ENCODE data around the gene DGKB.

The DGKB gene

DNA sequence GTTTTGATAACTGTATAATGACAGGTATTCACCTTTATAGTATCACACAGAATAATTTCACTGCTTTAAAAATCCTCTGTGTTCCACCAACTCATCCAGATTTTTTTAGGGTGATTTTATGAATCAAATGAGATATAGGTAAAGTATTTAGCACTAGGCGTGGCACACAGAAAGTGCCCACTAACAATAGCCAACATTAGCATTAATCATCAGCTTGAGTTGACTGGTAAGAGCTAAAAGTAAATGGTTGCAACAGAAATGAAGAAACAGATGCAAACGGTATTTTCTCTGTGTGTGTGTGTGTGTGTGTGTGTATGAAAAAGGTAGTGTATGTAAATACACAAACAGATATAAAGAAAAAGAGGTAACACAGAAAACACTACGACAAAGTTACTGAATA, 534.3 kb downstream of the DGKB start:
- no peak overlapping the region for H3K4me3 ChIP-seq (ENCODE audit: low read depth in 1 of 2, low read length in 1 of 2)
- TF ChIP-seq, protein P1, sequence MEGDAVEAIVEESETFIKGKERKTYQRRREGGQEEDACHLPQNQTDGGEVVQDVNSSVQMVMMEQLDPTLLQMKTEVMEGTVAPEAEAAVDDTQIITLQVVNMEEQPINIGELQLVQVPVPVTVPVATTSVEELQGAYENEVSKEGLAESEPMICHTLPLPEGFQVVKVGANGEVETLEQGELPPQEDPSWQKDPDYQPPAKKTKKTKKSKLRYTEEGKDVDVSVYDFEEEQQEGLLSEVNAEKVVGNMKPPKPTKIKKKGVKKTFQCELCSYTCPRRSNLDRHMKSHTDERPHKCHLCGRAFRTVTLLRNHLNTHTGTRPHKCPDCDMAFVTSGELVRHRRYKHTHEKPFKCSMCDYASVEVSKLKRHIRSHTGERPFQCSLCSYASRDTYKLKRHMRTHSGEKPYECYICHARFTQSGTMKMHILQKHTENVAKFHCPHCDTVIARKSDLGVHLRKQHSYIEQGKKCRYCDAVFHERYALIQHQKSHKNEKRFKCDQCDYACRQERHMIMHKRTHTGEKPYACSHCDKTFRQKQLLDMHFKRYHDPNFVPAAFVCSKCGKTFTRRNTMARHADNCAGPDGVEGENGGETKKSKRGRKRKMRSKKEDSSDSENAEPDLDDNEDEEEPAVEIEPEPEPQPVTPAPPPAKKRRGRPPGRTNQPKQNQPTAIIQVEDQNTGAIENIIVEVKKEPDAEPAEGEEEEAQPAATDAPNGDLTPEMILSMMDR (IDR thresholded peaks at IDR 0.05) = no peak
- H3K36me3 ChIP-seq = no peaks in the 10 kb centered on the region
- H3K4me1 ChIP-seq (ENCODE audit: control insufficient read depth in 1 of 2, insufficient read depth in 1 of 2, low read depth in 1 of 2, low read length in 1 of 2) = no peaks in the 10 kb centered on the region
- no peak overlapping the region for H3K27ac ChIP-seq
- H3K9me3 ChIP-seq = no peaks in the 10 kb centered on the region
- no peaks in the 10 kb centered on the region for H3K27me3 ChIP-seq

DNA sequence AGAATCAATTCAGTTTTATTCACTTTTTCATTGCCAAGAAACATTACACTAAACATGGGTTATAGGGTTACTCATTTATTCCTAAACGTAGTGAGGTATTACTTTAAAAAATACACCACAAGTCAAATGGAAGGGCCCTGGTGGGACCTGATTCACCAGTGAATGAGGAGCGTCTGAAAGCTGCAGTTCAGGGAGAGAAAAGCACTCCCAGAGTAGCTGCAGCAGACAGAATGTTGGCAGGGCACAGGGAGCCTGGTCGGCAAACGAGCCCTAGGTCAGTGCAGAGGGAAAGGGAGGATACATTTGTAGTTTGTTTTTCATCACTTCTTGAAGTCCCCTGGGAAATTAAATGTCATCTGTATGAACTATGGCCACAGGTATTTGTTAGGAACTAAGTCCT, 551.4 kb downstream of the DGKB start:
- Histone ChIP-seq H3K27ac (no peak overlapping the region), H3K4me3 (ENCODE audit: low read depth in 1 of 2, low read length in 1 of 2) (no peak overlapping the region), H3K4me1 (ENCODE audit: control insufficient read depth in 1 of 2, insufficient read depth in 1 of 2, low read depth in 1 of 2, low read length in 1 of 2) (no peaks in the 10 kb centered on the region), H3K36me3 (no peaks in the 10 kb centered on the region), H3K9me3 (no peaks in the 10 kb centered on the region), H3K27me3 (no peaks in the 10 kb centered on the region)
- TF ChIP-seq, protein P1 (IDR thresholded peaks at IDR 0.05) = no peak

DNA sequence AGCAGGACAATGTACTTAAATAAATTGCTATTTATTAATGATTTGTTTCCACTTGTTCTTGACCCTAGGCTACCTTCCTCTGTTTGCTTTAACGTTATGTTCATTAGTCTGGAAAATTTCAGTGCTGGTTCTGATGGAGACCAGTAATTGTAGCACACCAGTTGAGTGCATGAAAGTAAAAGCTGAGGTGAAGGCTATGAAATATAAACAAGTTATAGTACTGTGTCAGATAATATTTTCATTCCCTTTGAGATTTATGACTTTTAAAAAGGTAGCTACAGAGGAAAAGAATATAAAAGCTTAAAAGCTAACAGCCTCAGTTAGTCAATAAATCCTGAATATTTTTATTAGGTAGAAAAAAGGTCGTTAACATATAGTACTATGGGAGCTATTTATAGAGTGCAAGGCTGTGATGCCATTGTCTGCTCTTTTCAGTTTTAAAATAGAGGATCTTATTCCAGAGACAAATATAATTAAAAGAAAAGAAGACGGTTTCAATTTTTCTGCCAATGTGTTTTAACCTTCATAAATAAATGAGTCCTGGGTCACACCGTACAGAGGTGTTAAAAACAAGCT, 561.3 kb downstream of the DGKB start:
- no peaks in the 10 kb centered on the region for H3K9me3 ChIP-seq
- no peaks in the 10 kb centered on the region for H3K36me3 ChIP-seq
- H3K4me1 ChIP-seq (ENCODE audit: control insufficient read depth in 1 of 2, insufficient read depth in 1 of 2, low read depth in 1 of 2, low read length in 1 of 2) = no peaks in the 10 kb centered on the region
- TF ChIP-seq, protein P1 (IDR thresholded peaks at IDR 0.05) = no peak
- no peak overlapping the region for H3K27ac ChIP-seq
- H3K4me3 ChIP-seq (ENCODE audit: low read depth in 1 of 2, low read length in 1 of 2) = no peak overlapping the region
- no peaks in the 10 kb centered on the region for H3K27me3 ChIP-seq

DNA sequence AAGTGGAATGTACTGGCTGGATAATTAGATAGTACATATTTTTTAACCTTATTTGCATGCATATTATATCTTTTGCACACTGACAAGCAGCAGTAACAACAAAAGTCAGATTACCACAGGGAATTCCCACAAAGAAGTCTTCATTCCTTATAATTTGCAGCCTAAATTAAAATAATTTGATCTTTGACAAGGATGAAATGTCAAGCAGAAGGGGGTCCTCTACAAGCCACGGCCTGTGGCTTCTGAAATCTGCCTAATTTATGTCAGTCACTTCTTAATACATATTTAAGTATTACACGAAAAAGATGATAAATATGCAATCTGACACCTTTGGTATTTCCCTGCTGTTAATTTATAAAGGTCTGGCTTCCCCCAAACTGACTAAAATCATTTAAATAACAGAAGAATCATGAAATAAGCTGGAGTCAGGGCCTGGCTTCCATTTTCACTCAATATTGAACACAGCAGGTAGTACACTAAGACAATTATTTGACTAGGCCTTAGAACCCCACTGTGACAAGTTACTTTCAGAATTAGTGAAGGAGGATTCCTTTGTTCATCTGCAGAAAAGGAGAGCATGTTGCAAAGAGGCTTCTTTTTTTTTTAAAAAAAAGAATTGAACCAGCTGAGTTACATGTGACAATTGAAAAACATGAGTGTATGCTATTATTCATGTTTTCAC, 562.0 kb downstream of the DGKB start:
- H3K27me3 ChIP-seq = no peaks in the 10 kb centered on the region
- no peak overlapping the region for H3K4me3 ChIP-seq (ENCODE audit: low read depth in 1 of 2, low read length in 1 of 2)
- no peaks in the 10 kb centered on the region for H3K36me3 ChIP-seq
- TF ChIP-seq, protein P1 (IDR thresholded peaks at IDR 0.05) = no peak
- no peaks in the 10 kb centered on the region for H3K4me1 ChIP-seq (ENCODE audit: control insufficient read depth in 1 of 2, insufficient read depth in 1 of 2, low read depth in 1 of 2, low read length in 1 of 2)
- H3K9me3 ChIP-seq = no peaks in the 10 kb centered on the region
- no peak overlapping the region for H3K27ac ChIP-seq

DNA sequence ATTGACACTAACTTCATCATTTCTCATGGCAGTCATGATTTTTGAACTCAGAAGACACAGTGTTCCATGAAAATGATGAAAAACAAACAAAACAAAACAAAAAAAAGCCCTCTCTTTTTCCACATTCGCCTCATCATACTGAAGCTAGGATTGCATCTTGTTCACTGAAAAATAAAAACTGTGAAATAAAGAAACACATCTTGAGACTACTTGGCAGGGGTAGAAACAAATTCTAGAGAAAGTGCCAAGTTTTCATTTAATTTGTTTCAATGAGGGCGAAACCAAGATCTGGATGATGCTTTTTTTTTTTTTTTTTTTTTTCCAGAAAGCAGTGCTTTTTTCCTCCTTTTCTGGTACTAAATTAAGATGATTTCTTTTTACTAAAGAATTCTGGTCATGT, 562.7 kb downstream of the DGKB start:
- TF ChIP-seq, protein P1 (IDR thresholded peaks at IDR 0.05) = no peak
- no peak overlapping the region for H3K27ac ChIP-seq
- no peaks in the 10 kb centered on the region for H3K36me3 ChIP-seq
- no peaks in the 10 kb centered on the region for H3K4me1 ChIP-seq (ENCODE audit: control insufficient read depth in 1 of 2, insufficient read depth in 1 of 2, low read depth in 1 of 2, low read length in 1 of 2)
- no peaks in the 10 kb centered on the region for H3K9me3 ChIP-seq
- no peaks in the 10 kb centered on the region for H3K27me3 ChIP-seq
- H3K4me3 ChIP-seq (ENCODE audit: low read depth in 1 of 2, low read length in 1 of 2) = no peak overlapping the region
